Common myeloid progenitor, CD34-positive (primary cell): ENCODE data around the gene SH2D4B.

Experiments
- CTCF ChIA-PET: fragments of 350-600 bp; sonication (Branson Sonifier 250); formaldehyde crosslinking; loops from one replicate; lab custom pipeline; 2021; ENCODE audit warnings: antibody characterized with exemption; lab: Charles Lee
- POLR2A ChIA-PET: fragments of 350-600 bp; sonication (Branson Sonifier 250); formaldehyde crosslinking; loops from one replicate; lab custom pipeline; 2021; ENCODE audit warnings: antibody characterized with exemption; lab: Charles Lee
- DNase-seq, 3 donors: peaks; one replicate each; pipeline versions ENCODE4 v3.0.0 to v3.0.0-alpha.2; 2013
- H3K27ac ChIP-seq, 2 experiments: 1 replicate in 1 of 2; 2 replicates in 1 of 2; pipeline ENCODE4 v1.7.0; 2013; ENCODE audit warnings: inconsistent platforms in 2 of 2, low read length in 2 of 2, mild to moderate bottlenecking in 2 of 2, low read depth in 1 of 2, moderate library complexity in 1 of 2; ENCODE audit not compliant: severe bottlenecking in 2 of 2, insufficient read depth in 1 of 2, poor library complexity in 1 of 2
- H3K27me3 ChIP-seq, 5 experiments: replicated peaks in 2 of 5; 1 replicate in 3 of 5; 2 replicates in 2 of 5; pipeline versions ENCODE4 v1.6.1 to v1.7.0; 2013; ENCODE audit warnings: low read length in 4 of 5, mild to moderate bottlenecking in 2 of 5, moderate library complexity in 2 of 5, inconsistent platforms in 1 of 5; ENCODE audit not compliant: insufficient read depth in 5 of 5, control insufficient read depth in 4 of 5
- H3K36me3 ChIP-seq, 4 experiments: 1 replicate in 2 of 4; 2 replicates in 2 of 4; pipeline versions ENCODE4 v1.6.1 to v1.7.0; 2013; ENCODE audit warnings: low read length in 3 of 4, control low read depth in 1 of 4, mild to moderate bottlenecking in 1 of 4; ENCODE audit not compliant: control insufficient read depth in 4 of 4, insufficient read depth in 4 of 4
- H3K4me1 ChIP-seq, 4 experiments: 1 replicate in 3 of 4; 2 replicates in 1 of 4; pipeline versions ENCODE4 v1.6.1 to v1.7.1; 2013; ENCODE audit warnings: low read length in 3 of 4, mild to moderate bottlenecking in 3 of 4, control low read depth in 1 of 4, inconsistent platforms in 1 of 4, moderate library complexity in 1 of 4; ENCODE audit not compliant: control insufficient read depth in 4 of 4, insufficient read depth in 4 of 4; ENCODE audit errors: control extremely low read depth in 1 of 4
- H3K4me3 ChIP-seq, 7 experiments: 1 replicate in 4 of 7; 2 replicates in 3 of 7; pipeline versions ENCODE4 v1.5.1 to v1.7.0; 2013; ENCODE audit warnings: mild to moderate bottlenecking in 7 of 7, low read length in 6 of 7, moderate library complexity in 6 of 7, inconsistent platforms in 2 of 7, low read depth in 2 of 7, control low read depth in 1 of 7; ENCODE audit not compliant: insufficient read depth in 4 of 7, control insufficient read depth in 1 of 7; ENCODE audit errors: extremely low read depth in 1 of 7
- H3K9me3 ChIP-seq, 5 experiments: 1 replicate in 4 of 5; 2 replicates in 1 of 5; pipeline versions ENCODE4 v1.6.1 to v1.7.1; 2013; ENCODE audit warnings: low read length in 4 of 5, mild to moderate bottlenecking in 2 of 5, inconsistent platforms in 1 of 5, low read depth in 1 of 5, moderate library complexity in 1 of 5; ENCODE audit not compliant: control insufficient read depth in 4 of 5, insufficient read depth in 2 of 5; ENCODE audit errors: control extremely low read depth in 1 of 5
- WGBS: methylation state at CpG from one replicate; pipeline ENCODE4 v1.1.5; 2013; ENCODE audit not compliant: insufficient coverage; 5-methylcytosine and 5-hydroxymethylcytosine counted together

The SH2D4B gene

GRCh38 chr10:80611481-80612185 is 73.9 kb downstream of the SH2D4B start:
- Histone ChIP-seq H3K27me3 (peaks cover 0 to 2% (median 0%) of the 10 kb centered on the region in 5 experiments), H3K36me3 (no peaks in the 10 kb centered on the region), H3K27ac (no peak overlapping the region), H3K4me1 (no peaks in the 10 kb centered on the region), H3K9me3 (no peaks in the 10 kb centered on the region), H3K4me3 (no peak overlapping the region)
- WGBS: 94% methylated on average over 4 of the region's 6 CpGs
- POLR2A ChIA-PET: no interaction called here
- CTCF ChIA-PET: interaction anchor here (1.3 kb wide), 1 partner anchor 14 kb away, joined by 5 read pairs; no protein-coding TSS in a partner anchor
- no peak for DNase-seq

GRCh38 chr10:80612261-80612660 is 74.6 kb downstream of the SH2D4B start:
- Histone ChIP-seq H3K27ac (no peak overlapping the region), H3K27me3 (peaks cover 0 to 1% (median 0%) of the 10 kb centered on the region in 5 experiments), H3K9me3 (no peaks in the 10 kb centered on the region), H3K4me1 (no peaks in the 10 kb centered on the region), H3K36me3 (no peaks in the 10 kb centered on the region), H3K4me3 (no peak overlapping the region)
- no peak for DNase-seq
- ChIA-PET POLR2A (no interaction called here), CTCF (no interaction called here)
- WGBS: 80% methylated on average over 3 of the region's 3 CpGs

GRCh38 chr10:80613466-80614170 is 75.9 kb downstream of the SH2D4B start:
- Histone ChIP-seq H3K27me3 (no peaks in the 10 kb centered on the region), H3K4me1 (no peaks in the 10 kb centered on the region), H3K4me3 (no peak overlapping the region), H3K27ac (no peak overlapping the region), H3K36me3 (no peaks in the 10 kb centered on the region), H3K9me3 (no peaks in the 10 kb centered on the region)
- ChIA-PET CTCF (interaction anchor here (1.0 kb wide), 1 partner anchor 1224 kb away, joined by 3 read pairs; no protein-coding TSS in a partner anchor), POLR2A (no interaction called here)
- WGBS: 97% methylated on average over 5 of the region's 8 CpGs
- DNase-seq: no peak

- WGBS: 97% methylated on average over 3 of the region's 5 CpGs
Measured at GRCh38 chr10:80614576-80615416, 77.1 kb downstream of the SH2D4B start.

GRCh38 chr10:80617807-80618206 is 80.1 kb downstream of the SH2D4B start:
- 100% methylated on average over 2 of the region's 3 CpGs for WGBS
- Histone ChIP-seq H3K27ac (no peak overlapping the region), H3K27me3 (no peaks in the 10 kb centered on the region), H3K4me3 (no peak overlapping the region), H3K4me1 (no peaks in the 10 kb centered on the region), H3K9me3 (no peaks in the 10 kb centered on the region), H3K36me3 (no peaks in the 10 kb centered on the region)
- no peak for DNase-seq
- POLR2A ChIA-PET: no interaction called here
- CTCF ChIA-PET: interaction anchor here (1.1 to 2.2 kb wide), 2 partner anchors 19 to 45 kb away, joined by 3 to 5 read pairs; no protein-coding TSS in a partner anchor

More at GRCh38 chr10:80614576-80615416, 77.1 kb downstream of the SH2D4B start:
- Histone ChIP-seq H3K4me3 (no peak overlapping the region), H3K27me3 (no peaks in the 10 kb centered on the region), H3K36me3 (no peaks in the 10 kb centered on the region), H3K27ac (no peak overlapping the region), H3K4me1 (no peaks in the 10 kb centered on the region), H3K9me3 (no peaks in the 10 kb centered on the region)
- DNase-seq: no peak
- CTCF ChIA-PET: no interaction called here
- POLR2A ChIA-PET: no interaction called here

GRCh38 chr10:80619036-80619435 is 81.3 kb downstream of the SH2D4B start:
- ChIA-PET POLR2A (no interaction called here), CTCF (interaction anchor here (1.0 to 2.2 kb wide), 4 partner anchors 8 to 44 kb away, joined by 3 to 5 read pairs (median 4); no protein-coding TSS in a partner anchor)
- no peaks in the 10 kb centered on the region for H3K4me1 ChIP-seq
- 100% methylated on average over 1 of the region's 5 CpGs for WGBS
- no peak overlapping the region for H3K4me3 ChIP-seq
- H3K27ac ChIP-seq: no peak overlapping the region
- no peaks in the 10 kb centered on the region for H3K9me3 ChIP-seq
- H3K27me3 ChIP-seq: no peaks in the 10 kb centered on the region
- no peak for DNase-seq
- H3K36me3 ChIP-seq: no peaks in the 10 kb centered on the region
